Measurements from ENCODE around the gene FAM228B.

Gene FAM228B

GRCh38 chr2:24203787-24204150 is 80.5 kb downstream of the FAM228B start:
- no peak overlapping the region for H3K4me3 ChIP-seq (ENCODE audit: low read depth, low read length)
- TF ChIP-seq, protein P1, sequence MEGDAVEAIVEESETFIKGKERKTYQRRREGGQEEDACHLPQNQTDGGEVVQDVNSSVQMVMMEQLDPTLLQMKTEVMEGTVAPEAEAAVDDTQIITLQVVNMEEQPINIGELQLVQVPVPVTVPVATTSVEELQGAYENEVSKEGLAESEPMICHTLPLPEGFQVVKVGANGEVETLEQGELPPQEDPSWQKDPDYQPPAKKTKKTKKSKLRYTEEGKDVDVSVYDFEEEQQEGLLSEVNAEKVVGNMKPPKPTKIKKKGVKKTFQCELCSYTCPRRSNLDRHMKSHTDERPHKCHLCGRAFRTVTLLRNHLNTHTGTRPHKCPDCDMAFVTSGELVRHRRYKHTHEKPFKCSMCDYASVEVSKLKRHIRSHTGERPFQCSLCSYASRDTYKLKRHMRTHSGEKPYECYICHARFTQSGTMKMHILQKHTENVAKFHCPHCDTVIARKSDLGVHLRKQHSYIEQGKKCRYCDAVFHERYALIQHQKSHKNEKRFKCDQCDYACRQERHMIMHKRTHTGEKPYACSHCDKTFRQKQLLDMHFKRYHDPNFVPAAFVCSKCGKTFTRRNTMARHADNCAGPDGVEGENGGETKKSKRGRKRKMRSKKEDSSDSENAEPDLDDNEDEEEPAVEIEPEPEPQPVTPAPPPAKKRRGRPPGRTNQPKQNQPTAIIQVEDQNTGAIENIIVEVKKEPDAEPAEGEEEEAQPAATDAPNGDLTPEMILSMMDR (IDR thresholded peaks at IDR 0.05; ENCODE audit: borderline replicate concordance, insufficient read depth, low read depth, low read length), result no peak

DNA sequence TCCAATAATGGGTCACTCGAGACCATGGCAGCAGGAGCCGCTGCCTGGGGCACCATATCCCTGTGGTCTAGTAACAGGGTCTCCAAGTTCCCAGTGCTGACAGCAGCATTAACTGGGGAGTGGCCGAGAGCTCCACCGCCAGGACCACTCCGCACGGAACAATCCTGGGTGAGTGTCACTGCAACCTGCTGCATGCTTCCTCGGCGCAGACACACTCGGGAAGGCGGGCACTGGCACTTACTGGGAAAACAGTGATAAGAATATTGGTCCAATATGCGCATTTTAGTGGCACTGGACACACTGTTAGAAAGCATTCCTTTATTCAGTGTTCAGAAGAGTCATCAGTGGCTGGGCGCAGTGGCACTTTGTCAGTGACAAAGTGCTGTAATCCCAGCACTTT is 81.2 kb downstream of the FAM228B start:
- no peak overlapping the region for H3K4me3 ChIP-seq (ENCODE audit: low read depth, low read length)
- TF ChIP-seq, protein P1 (IDR thresholded peaks at IDR 0.05; ENCODE audit: borderline replicate concordance, insufficient read depth, low read depth, low read length), result no peak

DNA sequence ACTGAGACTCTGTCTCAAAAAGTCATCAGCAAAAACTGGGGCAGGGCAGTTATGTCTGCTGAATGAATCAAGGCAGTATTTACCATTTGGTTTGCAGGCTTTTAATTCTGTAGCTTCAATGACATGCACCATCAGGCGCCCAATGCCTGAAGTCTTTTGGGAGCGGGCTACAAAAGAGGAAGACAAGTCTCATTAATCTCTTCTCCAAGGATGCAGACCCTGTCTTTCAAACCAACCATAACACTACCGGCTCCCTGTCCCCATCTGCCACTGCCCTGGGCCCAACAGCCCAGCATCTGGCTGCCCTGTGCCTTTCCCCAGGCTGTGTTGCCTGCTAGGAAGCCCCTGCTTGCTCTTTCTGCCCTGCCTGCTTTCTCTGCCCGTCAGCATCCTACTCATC is 81.9 kb downstream of the FAM228B start:
- no peak overlapping the region for H3K4me3 ChIP-seq (ENCODE audit: low read depth, low read length)
- TF ChIP-seq, protein P1 (IDR thresholded peaks at IDR 0.05; ENCODE audit: borderline replicate concordance, insufficient read depth, low read depth, low read length), result no peak

GRCh38 chr2:24206242-24206641 is 83.0 kb downstream of the FAM228B start:
- TF ChIP-seq, protein P1 (IDR thresholded peaks at IDR 0.05; ENCODE audit: borderline replicate concordance, insufficient read depth, low read depth, low read length), result no peak
- H3K4me3 ChIP-seq (ENCODE audit: low read depth, low read length), result no peak overlapping the region

- TF ChIP-seq, protein P1 (IDR thresholded peaks at IDR 0.05; ENCODE audit: borderline replicate concordance, insufficient read depth, low read depth, low read length), result no peak
- H3K4me3 ChIP-seq (ENCODE audit: low read depth, low read length), result no peak overlapping the region
Measured at GRCh38 chr2:24206714-24207113, 83.4 kb downstream of the FAM228B start.

- TF ChIP-seq, protein P1 (IDR thresholded peaks at IDR 0.05; ENCODE audit: borderline replicate concordance, insufficient read depth, low read depth, low read length), result no peak
Measured at GRCh38 chr2:24207359-24207758, 84.1 kb downstream of the FAM228B start.

DNA sequence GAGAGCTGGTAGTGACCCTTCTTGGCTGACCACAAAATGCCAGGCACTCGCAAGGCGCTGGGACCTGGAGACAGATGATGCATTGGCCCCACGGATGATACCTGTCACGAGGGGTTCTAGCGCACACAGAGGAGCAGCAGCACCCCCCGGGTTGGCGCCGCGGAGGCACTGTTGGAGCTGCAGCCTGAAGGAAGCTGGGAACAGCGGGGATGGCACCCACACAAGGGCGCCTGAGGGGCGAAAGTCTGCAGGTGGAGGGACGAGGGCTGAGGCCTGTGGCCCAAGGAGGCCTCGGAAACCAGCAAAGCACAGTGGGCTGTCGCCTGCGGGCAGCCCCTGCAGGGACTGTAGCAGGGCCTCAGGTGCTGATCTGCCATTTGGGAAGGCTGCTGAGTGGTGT is 85.2 kb downstream of the FAM228B start:
- TF ChIP-seq, protein P1 (IDR thresholded peaks at IDR 0.05; ENCODE audit: borderline replicate concordance, insufficient read depth, low read depth, low read length), result no peak
- no peak overlapping the region for H3K4me3 ChIP-seq (ENCODE audit: low read depth, low read length)

More at GRCh38 chr2:24207359-24207758, 84.1 kb downstream of the FAM228B start:
- no peak overlapping the region for H3K4me3 ChIP-seq (ENCODE audit: low read depth, low read length)
